ENCODE measurements around the gene HEPHL1.
"Not testable (repeated sequence)": the region's sequence is repeated elsewhere in the genome, so short reads cannot be mapped to it uniquely, and the experiment has no call there.

Gene HEPHL1

DNA sequence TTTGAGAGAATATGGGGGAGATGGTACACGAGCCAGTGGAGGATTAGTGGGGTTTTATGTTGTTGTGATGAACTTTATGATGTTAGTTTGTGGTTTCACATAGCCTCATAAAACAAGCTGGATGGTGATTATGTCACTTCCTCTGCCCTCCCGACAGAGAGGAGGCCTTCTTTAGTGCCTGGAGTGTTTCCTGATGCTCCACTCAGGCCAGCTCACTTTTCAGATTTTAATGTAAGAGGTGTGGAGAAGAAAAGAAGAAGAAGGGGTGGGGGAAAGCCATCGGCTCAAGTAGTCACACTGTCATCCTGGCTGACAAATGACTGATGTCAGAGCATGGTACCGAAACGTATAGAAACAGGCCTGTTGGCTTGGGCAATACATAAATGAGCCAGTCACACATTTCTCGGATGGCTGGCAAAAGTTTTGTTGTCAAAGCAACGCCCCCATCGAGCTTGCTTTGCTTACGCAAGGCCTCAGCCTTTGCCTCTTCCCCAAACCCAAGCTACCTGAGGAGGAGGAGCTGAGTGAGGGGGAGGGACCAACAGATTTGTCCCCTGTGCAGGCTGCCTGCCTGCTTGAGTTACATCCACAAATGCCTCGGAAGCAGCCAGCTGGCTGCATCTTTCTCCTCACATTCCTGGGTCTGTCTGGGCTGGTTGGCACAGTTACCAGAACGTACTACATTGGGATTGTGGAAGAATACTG lies at the start of gene HEPHL1:
TSS of gene HEPHL1 (plus strand) at position 578 of the 705 bp plus-strand sequence. CDS start at position 593, 15 bp downstream.
- ATAC-seq (no peak), DNase-seq (ENCODE audit: low spot score in 2 of 2) (no peak)
- Mint-ChIP-seq H3K27ac (no peak within 1 kb of the TSS), H3K9me3 (no peaks in the 10 kb centered on the region), H3K4me1 (no peaks in the 10 kb centered on the region), H3K36me3 (no peaks in the 10 kb centered on the region), H3K4me3 (no peak within 1 kb of the TSS)

DNA sequence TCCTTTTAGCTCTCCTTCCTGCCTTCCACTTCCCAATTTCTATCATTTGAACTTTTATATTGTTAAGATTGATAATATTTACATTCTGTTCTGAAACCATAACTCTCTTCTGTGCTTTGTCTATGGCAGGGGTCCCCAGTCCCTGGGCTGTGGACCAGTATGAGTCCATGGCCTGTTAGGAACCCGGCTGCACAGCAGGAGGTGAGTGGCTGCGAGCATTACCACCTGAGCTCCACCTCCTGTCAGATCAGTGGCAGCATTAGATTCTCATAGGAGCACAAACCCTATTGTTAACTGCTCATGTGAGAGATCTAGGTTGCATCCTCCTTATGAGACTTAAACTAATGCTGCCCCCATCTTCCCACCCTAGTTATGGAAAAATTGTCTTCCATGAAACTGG lies 48.4 kb upstream of the HEPHL1 start:
- ATAC-seq (no peak), DNase-seq (ENCODE audit: low spot score in 2 of 2) (no peak)
- H3K27ac Mint-ChIP-seq, result no peak overlapping the region
- H3K4me1 Mint-ChIP-seq, result no peaks in the 10 kb centered on the region
- no peak overlapping the region for H3K4me3 Mint-ChIP-seq
- peaks cover 4% of the 10 kb centered on the region for H3K9me3 Mint-ChIP-seq
- no peaks in the 10 kb centered on the region for H3K36me3 Mint-ChIP-seq

GRCh38 chr11:93973322-93974051 lies 47.7 kb upstream of the HEPHL1 start:
- H3K4me1 Mint-ChIP-seq; DNase-seq (ENCODE audit: low spot score in 2 of 2); ATAC-seq; H3K27ac Mint-ChIP-seq; H3K9me3 Mint-ChIP-seq; H3K36me3 Mint-ChIP-seq; H3K4me3 Mint-ChIP-seq: not testable (repeated sequence)

DNA sequence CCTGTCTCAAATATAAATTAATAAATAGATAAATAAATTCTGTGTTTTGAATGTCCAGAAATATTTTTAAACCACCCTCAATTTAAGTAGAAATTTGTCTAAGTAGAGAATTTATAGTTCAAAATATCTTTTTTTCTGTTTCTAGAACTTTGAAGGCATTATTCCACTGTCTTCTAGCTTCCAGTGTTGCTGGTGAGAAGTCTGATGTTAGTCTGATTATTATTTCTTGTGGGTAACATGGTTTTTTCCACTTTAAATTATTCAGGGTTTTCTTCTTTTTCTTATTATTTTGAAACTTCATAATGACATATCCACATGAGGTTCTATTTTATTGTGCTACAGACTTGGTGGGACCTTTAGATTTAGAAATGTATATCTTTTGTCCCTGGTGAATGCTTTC lies 46.4 kb upstream of the HEPHL1 start:
- Mint-ChIP-seq H3K36me3 (no peaks in the 10 kb centered on the region), H3K4me1 (no peaks in the 10 kb centered on the region), H3K9me3 (peaks cover 4% of the 10 kb centered on the region), H3K4me3 (no peak overlapping the region), H3K27ac (no peak overlapping the region)
- no peak for DNase-seq (ENCODE audit: low spot score in 2 of 2)
- ATAC-seq, result no peak

DNA sequence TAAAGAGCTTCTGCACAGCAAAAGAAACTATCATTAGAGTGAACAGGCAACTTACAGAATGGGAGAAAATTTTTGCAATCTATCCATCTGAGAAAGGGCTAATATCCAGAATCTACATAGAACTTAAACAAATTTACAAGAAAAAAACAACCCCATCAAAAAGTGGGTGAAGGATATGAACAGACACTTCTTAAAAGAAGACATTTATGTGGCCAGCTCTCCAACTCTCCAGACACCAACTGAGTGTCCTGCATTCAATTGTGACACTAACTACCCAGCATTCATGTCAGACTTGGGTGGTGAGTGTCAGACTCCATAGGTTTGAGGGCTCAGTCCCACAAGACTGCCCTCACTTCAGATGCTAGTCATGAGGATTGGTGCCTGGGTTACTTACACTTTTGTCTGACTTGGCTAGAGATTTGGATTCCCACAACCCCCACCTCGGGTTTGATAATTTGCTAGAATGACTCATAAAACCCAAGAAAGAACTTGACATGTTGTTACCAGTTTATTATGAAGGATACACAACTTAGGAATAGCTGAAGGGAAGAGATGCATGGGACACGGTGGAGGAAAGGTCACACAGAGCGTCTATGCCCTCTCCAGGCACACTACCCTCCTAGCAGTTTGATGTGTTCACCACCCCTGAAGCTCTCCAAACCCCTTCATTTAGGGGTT lies 44.4 kb upstream of the HEPHL1 start:
- H3K27ac Mint-ChIP-seq; H3K4me3 Mint-ChIP-seq; DNase-seq (ENCODE audit: low spot score in 2 of 2); ATAC-seq; H3K9me3 Mint-ChIP-seq; H3K36me3 Mint-ChIP-seq; H3K4me1 Mint-ChIP-seq: not testable (repeated sequence)

DNA sequence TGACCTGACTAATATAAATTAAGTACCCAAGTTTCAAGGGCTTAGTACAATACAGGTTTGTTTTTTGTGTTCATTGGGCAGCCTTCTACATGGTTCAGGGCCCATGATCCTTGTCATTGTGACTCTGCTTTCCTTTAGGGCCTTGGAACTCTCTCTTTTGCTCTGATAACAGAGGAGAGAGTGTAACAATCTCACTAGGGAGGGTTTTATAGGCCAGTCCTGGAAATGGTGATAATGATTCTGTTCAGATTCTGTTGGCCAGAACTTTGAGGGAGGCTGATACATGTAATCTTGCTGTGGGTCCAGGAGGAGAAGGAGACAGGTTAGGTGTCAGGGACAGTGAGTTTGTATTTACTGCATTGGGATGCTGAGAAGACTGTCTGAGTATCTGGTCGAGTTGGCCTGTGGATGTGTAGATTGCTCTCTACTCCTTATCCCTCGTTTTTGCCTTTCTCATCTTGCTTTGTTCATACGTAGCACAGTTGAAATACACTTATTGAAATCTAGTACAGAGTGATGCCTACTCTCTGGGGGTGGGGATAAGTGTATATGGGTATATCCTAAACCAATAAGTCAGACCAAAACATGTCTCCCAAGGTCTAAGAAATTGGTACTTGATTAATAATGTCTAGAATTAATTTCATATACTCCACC lies 37.5 kb upstream of the HEPHL1 start:
- no peaks in the 10 kb centered on the region for H3K9me3 Mint-ChIP-seq
- no peak overlapping the region for H3K4me3 Mint-ChIP-seq
- H3K36me3 Mint-ChIP-seq, result no peaks in the 10 kb centered on the region
- DNase-seq (ENCODE audit: low spot score in 2 of 2) (no peak), ATAC-seq (no peak)
- no peaks in the 10 kb centered on the region for H3K4me1 Mint-ChIP-seq
- no peak overlapping the region for H3K27ac Mint-ChIP-seq

DNA sequence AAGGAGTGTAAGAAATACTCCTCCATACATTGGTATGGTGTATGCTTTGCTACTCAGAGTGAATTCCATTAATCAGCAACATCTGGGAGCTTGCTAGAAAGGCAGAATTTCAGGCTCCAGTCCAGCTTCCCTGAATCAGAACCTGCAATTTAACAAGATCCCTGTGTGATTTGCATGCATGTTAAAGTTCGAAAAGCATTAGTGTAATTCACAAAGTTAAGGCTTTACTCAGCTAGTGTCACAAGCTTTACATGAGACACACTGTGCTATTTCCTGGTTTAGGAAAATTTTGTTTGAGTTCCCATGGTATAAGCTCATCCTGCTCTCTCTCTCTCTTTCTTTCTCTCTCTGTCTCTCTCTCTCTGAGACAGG lies 37.0 kb upstream of the HEPHL1 start:
- ATAC-seq (no peak), DNase-seq (ENCODE audit: low spot score in 2 of 2) (no peak)
- H3K36me3 Mint-ChIP-seq, result no peaks in the 10 kb centered on the region
- no peaks in the 10 kb centered on the region for H3K4me1 Mint-ChIP-seq
- no peak overlapping the region for H3K27ac Mint-ChIP-seq
- no peaks in the 10 kb centered on the region for H3K9me3 Mint-ChIP-seq
- H3K4me3 Mint-ChIP-seq, result no peak overlapping the region

- Mint-ChIP-seq H3K4me3 (no peak overlapping the region), H3K4me1 (no peaks in the 10 kb centered on the region), H3K9me3 (no peaks in the 10 kb centered on the region), H3K27ac (no peak overlapping the region), H3K36me3 (no peaks in the 10 kb centered on the region)
- ATAC-seq, result no peak
- no peak for DNase-seq (ENCODE audit: low spot score in 2 of 2)
These were observed 36.2 kb upstream of the HEPHL1 start for GRCh38 chr11:93984936-93985335.

DNA sequence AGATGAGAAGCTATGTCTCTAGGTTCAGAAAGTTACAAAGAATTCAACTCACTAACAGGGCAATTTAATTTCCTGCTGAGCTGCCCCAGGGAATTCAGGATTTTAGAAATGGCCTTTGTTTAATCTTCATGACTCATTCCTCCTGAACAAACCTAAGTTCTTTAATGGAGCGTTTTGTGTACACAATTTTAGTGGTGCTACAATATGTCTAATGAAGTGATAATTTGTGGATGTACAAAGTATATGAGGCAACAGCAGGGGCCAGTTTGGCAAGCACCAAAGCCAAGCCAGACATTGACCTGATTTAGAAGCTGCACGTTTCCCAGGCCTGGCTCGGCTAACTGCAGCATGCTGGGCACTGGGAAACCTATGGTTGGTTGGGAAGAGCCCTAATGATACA lies 34.4 kb upstream of the HEPHL1 start:
- no peaks in the 10 kb centered on the region for H3K36me3 Mint-ChIP-seq
- no peak for ATAC-seq
- no peaks in the 10 kb centered on the region for H3K9me3 Mint-ChIP-seq
- no peaks in the 10 kb centered on the region for H3K4me1 Mint-ChIP-seq
- no peak for DNase-seq (ENCODE audit: low spot score in 2 of 2)
- H3K27ac Mint-ChIP-seq, result no peak overlapping the region
- no peak overlapping the region for H3K4me3 Mint-ChIP-seq

DNA sequence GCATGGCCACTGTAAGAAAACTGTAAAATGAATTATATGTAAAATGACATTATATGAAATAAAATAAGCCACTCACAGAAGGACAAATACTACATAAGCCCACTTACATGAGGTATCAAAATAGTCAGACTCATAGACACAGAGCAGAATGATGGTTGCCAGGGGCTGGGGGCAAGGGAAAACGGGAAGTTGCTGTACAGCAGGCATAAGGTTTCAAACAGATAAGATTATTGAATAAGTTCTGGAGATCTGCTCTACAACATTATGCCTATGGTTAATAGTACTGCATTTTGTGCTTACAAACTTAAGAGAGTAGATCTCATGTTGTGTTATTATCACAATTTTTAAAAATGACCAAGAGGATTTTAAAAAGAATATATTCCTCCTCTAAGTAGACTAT lies 32.7 kb upstream of the HEPHL1 start:
- DNase-seq (ENCODE audit: low spot score in 2 of 2), result no peak
- no peak for ATAC-seq
- H3K27ac Mint-ChIP-seq, result no peak overlapping the region
- H3K36me3 Mint-ChIP-seq, result no peaks in the 10 kb centered on the region
- H3K4me1 Mint-ChIP-seq, result no peaks in the 10 kb centered on the region
- H3K9me3 Mint-ChIP-seq, result peaks cover 4% of the 10 kb centered on the region
- no peak overlapping the region for H3K4me3 Mint-ChIP-seq

DNA sequence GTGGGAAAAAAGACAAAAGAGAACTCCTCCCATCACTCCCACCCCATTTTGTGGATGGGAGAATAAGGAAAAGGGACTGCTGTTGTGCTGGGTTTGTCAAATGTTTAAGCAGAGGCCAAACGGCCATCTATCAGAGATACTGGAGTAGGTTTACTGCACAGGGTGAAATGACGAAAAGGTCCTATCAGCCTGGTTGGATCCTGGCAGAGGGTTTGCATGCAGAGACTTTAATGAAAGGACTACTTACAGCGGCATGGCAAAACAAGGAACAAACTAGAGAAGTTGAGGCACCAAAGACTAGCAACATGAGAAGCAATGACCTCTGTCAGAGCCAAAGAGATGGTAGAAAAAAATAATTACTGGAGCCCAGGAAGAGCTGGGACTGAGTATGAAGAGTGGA lies 32.2 kb upstream of the HEPHL1 start:
- no peak overlapping the region for H3K27ac Mint-ChIP-seq
- H3K4me1 Mint-ChIP-seq, result no peaks in the 10 kb centered on the region
- H3K4me3 Mint-ChIP-seq, result no peak overlapping the region
- DNase-seq (ENCODE audit: low spot score in 2 of 2) (no peak), ATAC-seq (no peak)
- no peaks in the 10 kb centered on the region for H3K36me3 Mint-ChIP-seq
- peaks cover 4% of the 10 kb centered on the region for H3K9me3 Mint-ChIP-seq

DNA sequence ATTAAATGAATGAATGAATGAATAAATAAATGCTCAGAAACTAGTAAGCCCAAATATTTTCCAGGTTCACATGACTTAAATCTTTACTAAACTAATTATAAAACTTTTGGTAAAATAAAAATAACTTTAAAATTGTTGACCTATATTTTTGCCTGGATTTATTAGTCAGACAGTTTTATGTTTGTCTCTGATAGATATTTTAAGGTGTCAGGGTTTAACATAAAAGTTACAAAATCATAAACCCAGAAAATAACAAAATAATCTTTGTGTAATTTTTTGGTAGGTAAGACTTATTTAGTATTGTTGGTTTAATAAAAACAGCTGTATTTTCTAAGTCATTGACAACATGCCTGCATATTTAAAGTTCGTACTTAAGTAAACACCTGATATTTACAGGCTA lies 27.4 kb upstream of the HEPHL1 start:
- no peak overlapping the region for H3K4me3 Mint-ChIP-seq
- peaks cover 12% of the 10 kb centered on the region for H3K9me3 Mint-ChIP-seq
- no peaks in the 10 kb centered on the region for H3K36me3 Mint-ChIP-seq
- no peak overlapping the region for H3K27ac Mint-ChIP-seq
- ATAC-seq (no peak), DNase-seq (ENCODE audit: low spot score in 2 of 2) (no peak)
- H3K4me1 Mint-ChIP-seq, result no peaks in the 10 kb centered on the region

- no peak overlapping the region for H3K27ac Mint-ChIP-seq
- no peaks in the 10 kb centered on the region for H3K36me3 Mint-ChIP-seq
- no peak for ATAC-seq
- peaks cover 12% of the 10 kb centered on the region for H3K9me3 Mint-ChIP-seq
- no peak for DNase-seq (ENCODE audit: low spot score in 2 of 2)
- no peaks in the 10 kb centered on the region for H3K4me1 Mint-ChIP-seq
- no peak overlapping the region for H3K4me3 Mint-ChIP-seq
These were observed 23.4 kb upstream of the HEPHL1 start for GRCh38 chr11:93997741-93998140.

DNA sequence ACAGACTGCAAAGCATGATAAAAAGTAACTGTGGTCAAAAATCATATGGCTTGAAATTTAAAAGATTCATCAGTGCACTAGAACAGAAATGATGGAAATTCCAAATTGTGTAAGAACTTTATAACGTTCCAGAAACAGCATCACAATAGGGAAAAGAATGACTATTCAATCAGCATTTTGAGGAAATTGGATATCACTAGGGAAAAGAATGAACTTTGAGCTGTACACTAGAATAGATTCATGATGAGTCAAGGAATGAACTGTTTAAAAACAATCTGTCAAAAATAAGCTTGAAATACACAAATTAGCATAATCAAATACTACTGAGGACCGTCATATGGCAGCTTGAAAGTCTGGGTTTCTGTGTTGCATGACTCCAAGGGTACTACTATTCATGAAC lies 20.5 kb upstream of the HEPHL1 start:
- Mint-ChIP-seq H3K4me1 (no peaks in the 10 kb centered on the region), H3K27ac (no peak overlapping the region), H3K4me3 (no peak overlapping the region), H3K9me3 (peaks cover 4% of the 10 kb centered on the region), H3K36me3 (no peaks in the 10 kb centered on the region)
- no peak for ATAC-seq
- no peak for DNase-seq (ENCODE audit: low spot score in 2 of 2)

DNA sequence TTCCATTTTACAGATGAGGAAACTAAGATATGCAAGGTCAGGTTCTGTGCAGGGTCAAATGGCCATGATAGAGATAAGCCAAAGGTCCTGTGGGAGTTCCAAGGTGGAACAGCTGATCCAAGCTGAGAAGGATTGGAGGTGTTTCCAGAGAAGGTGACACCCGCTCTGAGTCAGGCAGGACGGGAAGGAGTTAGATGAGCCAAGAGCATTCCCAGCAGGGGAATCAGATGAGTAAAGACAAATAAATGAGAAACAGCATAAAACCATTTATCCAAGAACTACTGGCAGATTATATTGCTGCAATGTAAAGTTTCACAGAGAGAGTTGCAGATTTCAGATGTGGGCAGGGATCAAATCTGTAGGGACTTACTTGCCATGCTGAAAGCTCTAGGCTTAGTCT lies 18.9 kb upstream of the HEPHL1 start:
- H3K27ac Mint-ChIP-seq, result no peak overlapping the region
- no peak for ATAC-seq
- no peaks in the 10 kb centered on the region for H3K36me3 Mint-ChIP-seq
- H3K4me3 Mint-ChIP-seq, result no peak overlapping the region
- no peaks in the 10 kb centered on the region for H3K4me1 Mint-ChIP-seq
- DNase-seq (ENCODE audit: low spot score in 2 of 2), result no peak
- H3K9me3 Mint-ChIP-seq, result peaks cover 6% of the 10 kb centered on the region

Data from stimulated activated effector memory CD8-positive, alpha-beta T cell treated with anti-CD3 and anti-CD28 coated beads, Interleukin-12 subunit alpha, Interleukin-12 subunit beta, amount 100 ng/mL, for 72 hours (primary cell).